Right atrium auricular region (tissue), 2 donors: ENCODE data around the gene IL12RB1. TPM values are rescaled to one million over a fixed set of nuclear protein-coding genes. Genes with fewer than 3 reads are reported as not detected.
"Not testable (repeated sequence)": the region's sequence is repeated elsewhere in the genome, so short reads cannot be mapped to it uniquely, and the experiment has no call there.

Experiments used
- DNase-seq: peaks from one replicate; pipeline ENCODE4 v3.0.0-alpha.2; 2019; ENCODE audit warnings: low spot score
- H3K27ac ChIP-seq, 2 donors: fragments of 200-600 bp; sonication (generic); 1 replicate in 1 of 2; 2 replicates in 1 of 2; pipeline ENCODE4 v1.5.1; 2016 to 2019
- H3K27me3 ChIP-seq, 2 donors: fragments of 200-600 bp; sonication (generic); one replicate each; pipeline versions ENCODE4 v1.5.1 to v1.6.0; 2017 to 2019
- H3K36me3 ChIP-seq: fragments of 200-600 bp; sonication (generic); one replicate; pipeline ENCODE4 v1.5.1; 2016
- H3K4me1 ChIP-seq, 2 donors: fragments of 200-600 bp; sonication (generic); one replicate each; pipeline versions ENCODE4 v1.5.1 to v1.6.0; 2017 to 2019
- H3K4me3 ChIP-seq, 2 donors: fragments of 200-600 bp; sonication (generic); 1 replicate in 1 of 2; 2 replicates in 1 of 2; pipeline ENCODE4 v1.5.1; 2017 to 2019; ENCODE audit warnings: mild to moderate bottlenecking in 1 of 2, moderate library complexity in 1 of 2
- H3K9me3 ChIP-seq, 2 donors: fragments of 200-600 bp; sonication (generic); one replicate each; pipeline ENCODE4 v1.5.1; 2019
- CTCF ChIP-seq, 2 donors: fragments of 200-600 bp; sonication (generic); IDR thresholded peaks; one replicate each; pipeline ENCODE4 v1.5.1; 2019; ENCODE audit warnings: antibody characterized with exemption in 2 of 2
- total RNA-seq, 2 donors: library from RNA; depleted of rRNA; stranded (reverse); fragments of >200 nt; gene quantifications; one replicate each; pipeline ENCODE4 v1.1.0, GENCODE V29; 2016

Gene IL12RB1
- total RNA-seq, 2 donors from 2014 or later = 0.22 to 0.75 TPM

GRCh38 chr19:18110609-18111232 is 24.0 kb upstream of the IL12RB1 start:
- TF ChIP-seq CTCF (IDR thresholded peaks at IDR 0.05) = no peak
- no peaks in the 10 kb centered on the region for H3K36me3 ChIP-seq
- no peak for DNase-seq
- no peaks in the 10 kb centered on the region for H3K9me3 ChIP-seq
- peaks cover 0 to 18% of the 10 kb centered on the region in 2 donors for H3K4me1 ChIP-seq
- no peak overlapping the region for H3K27ac ChIP-seq
- H3K4me3 ChIP-seq = peak overlapping the region; percentile 62 to 66
- no peaks in the 10 kb centered on the region for H3K27me3 ChIP-seq

- H3K36me3 ChIP-seq = no peaks in the 10 kb centered on the region
- peak overlapping the region; percentile 41 to 60 for H3K27ac ChIP-seq
- no peaks in the 10 kb centered on the region for H3K9me3 ChIP-seq
These were observed 23.2 kb upstream of the IL12RB1 start for GRCh38 chr19:18109733-18110608.

GRCh38 chr19:18109341-18109732 is 22.6 kb upstream of the IL12RB1 start:
- TF ChIP-seq CTCF (IDR thresholded peaks at IDR 0.05) = no peak
- peak overlapping the region; percentile 62 to 66 for H3K4me3 ChIP-seq

More at GRCh38 chr19:18109733-18110608, 23.2 kb upstream of the IL12RB1 start:
- H3K27me3 ChIP-seq = no peaks in the 10 kb centered on the region
- DNase-seq = no peak
- peak overlapping the region; percentile 62 to 66 for H3K4me3 ChIP-seq
- no peak for TF ChIP-seq CTCF (IDR thresholded peaks at IDR 0.05)
- H3K4me1 ChIP-seq = peaks cover 0 to 18% of the 10 kb centered on the region in 2 donors

GRCh38 chr19:18108897-18109296 is 22.2 kb upstream of the IL12RB1 start:
- Histone ChIP-seq H3K27ac (no peak overlapping the region), H3K36me3 (no peaks in the 10 kb centered on the region), H3K27me3 (no peaks in the 10 kb centered on the region), H3K4me3 (no peak overlapping the region), H3K9me3 (no peaks in the 10 kb centered on the region), H3K4me1 (peaks cover 0 to 27% of the 10 kb centered on the region in 2 donors)
- TF ChIP-seq CTCF (IDR thresholded peaks at IDR 0.05) = no peak
- no peak for DNase-seq

More at GRCh38 chr19:18109341-18109732, 22.6 kb upstream of the IL12RB1 start:
- Histone ChIP-seq H3K27me3 (no peaks in the 10 kb centered on the region), H3K36me3 (no peaks in the 10 kb centered on the region), H3K4me1 (peaks cover 0 to 24% of the 10 kb centered on the region in 2 donors), H3K9me3 (no peaks in the 10 kb centered on the region), H3K27ac (peak overlapping the region in 1 of 2 donors; percentile 60)
- DNase-seq = no peak

- DNase-seq = no peak
- Histone ChIP-seq H3K36me3 (no peaks in the 10 kb centered on the region), H3K4me3 (no peak overlapping the region), H3K27me3 (no peaks in the 10 kb centered on the region), H3K4me1 (peaks cover 0 to 27% of the 10 kb centered on the region in 2 donors), H3K9me3 (no peaks in the 10 kb centered on the region), H3K27ac (no peak overlapping the region)
- TF ChIP-seq CTCF (IDR thresholded peaks at IDR 0.05) = no peak
These were observed 20.5 kb upstream of the IL12RB1 start for GRCh38 chr19:18107235-18107634.

GRCh38 chr19:18105259-18105658 is 18.5 kb upstream of the IL12RB1 start:
- H3K4me3 ChIP-seq, H3K27ac ChIP-seq, DNase-seq, H3K9me3 ChIP-seq, H3K27me3 ChIP-seq, H3K36me3 ChIP-seq: not testable (repeated sequence)
- peaks cover 0 to 17% of the 10 kb centered on the region in 2 donors for H3K4me1 ChIP-seq
